GM21381 (cell line): ENCODE measurements around the gene C10orf105.
A peak's percentile ranks its signal among the peaks of the same experiment; 100 is the strongest.

Experiments
- ATAC-seq: cut with Tn5 transposase; IDR thresholded peaks from one replicate; pipeline ENCODE4 v1.9.1; 2021; ENCODE audit warnings: mild to moderate bottlenecking, moderate library complexity; ENCODE audit not compliant: unreplicated experiment

Gene C10orf105

DNA sequence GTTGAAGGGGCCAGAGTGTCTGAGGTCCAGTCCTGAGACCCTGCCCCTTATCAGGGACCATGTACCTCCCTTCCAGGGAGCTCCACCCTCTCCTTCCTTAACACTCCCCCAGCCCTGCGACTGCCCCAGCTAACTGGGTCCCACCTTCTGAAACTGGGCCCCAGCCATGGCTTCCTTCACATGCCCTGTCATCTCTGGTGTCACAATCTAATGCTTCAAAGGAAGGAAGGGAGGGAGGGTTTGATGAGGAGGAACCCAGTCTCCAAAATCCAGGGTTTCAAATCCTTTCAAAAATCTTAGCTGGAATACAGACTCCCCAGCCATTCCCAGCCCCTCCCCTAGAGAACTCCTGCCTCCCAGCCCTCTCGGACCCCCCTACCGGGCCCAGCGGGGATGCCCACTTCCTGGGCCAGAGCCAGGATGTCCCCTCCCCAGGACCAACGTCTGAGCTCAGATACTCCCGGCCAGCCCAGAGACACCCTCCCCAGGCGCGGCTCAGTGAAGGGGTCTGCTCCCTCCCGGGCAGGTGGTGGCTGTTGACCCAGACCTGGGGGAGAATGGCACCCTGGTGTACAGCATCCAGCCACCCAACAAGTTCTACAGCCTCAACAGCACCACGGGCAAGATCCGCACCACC lies 18.0 kb downstream of the C10orf105 start:
- ATAC-seq, result no peak

DNA sequence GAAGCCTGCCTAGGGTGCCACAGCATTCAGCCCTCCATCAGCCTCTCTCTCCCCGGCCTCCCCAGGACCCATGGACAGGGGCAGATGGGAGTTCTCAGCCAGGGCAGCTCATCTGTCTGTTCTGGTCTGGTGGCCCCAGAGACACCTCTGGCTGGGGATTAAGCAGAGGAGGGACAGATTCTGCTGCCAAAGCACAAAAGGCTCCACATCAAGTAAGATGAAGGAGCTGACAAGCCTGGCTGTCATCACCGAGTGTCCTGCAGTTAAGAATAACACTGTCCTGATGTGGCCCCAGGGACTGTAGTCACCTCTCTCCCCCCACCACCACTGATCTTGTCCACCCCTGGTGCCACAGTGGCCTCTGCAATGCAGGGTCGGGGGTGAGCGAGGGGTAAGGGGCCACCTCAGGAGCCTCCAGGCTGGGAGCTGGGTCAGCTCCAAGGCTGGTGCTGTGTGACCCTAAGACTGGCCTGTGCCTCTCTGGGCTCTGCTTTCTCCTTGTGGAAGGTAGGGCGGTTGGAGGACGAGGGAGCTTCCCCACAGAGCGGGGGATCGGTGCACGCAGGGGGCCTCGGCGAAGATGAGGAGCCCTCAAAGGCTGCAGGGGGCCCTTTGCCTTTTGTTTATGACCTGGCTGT lies 18.7 kb downstream of the C10orf105 start:
- no peak for ATAC-seq

DNA sequence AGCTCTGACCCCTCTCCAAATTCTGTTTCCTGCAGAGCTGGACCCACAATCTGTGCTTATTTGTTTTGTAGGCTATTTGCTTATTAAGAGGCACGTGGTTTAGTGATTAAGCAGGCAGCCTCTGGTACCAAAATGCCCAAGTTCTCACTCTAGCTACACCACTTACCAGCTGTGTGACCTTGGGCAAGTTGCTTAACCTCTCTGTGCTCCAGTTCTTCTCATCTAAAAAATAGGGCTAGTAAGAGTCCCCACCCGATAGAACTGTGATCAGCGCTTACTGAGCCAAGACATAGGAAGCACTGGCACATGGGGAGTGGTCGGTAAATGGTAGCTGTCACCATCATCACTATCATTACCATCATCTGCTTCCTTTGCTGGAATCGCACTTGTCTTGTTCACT lies 20.8 kb downstream of the C10orf105 start:
- ATAC-seq, result no peak

DNA sequence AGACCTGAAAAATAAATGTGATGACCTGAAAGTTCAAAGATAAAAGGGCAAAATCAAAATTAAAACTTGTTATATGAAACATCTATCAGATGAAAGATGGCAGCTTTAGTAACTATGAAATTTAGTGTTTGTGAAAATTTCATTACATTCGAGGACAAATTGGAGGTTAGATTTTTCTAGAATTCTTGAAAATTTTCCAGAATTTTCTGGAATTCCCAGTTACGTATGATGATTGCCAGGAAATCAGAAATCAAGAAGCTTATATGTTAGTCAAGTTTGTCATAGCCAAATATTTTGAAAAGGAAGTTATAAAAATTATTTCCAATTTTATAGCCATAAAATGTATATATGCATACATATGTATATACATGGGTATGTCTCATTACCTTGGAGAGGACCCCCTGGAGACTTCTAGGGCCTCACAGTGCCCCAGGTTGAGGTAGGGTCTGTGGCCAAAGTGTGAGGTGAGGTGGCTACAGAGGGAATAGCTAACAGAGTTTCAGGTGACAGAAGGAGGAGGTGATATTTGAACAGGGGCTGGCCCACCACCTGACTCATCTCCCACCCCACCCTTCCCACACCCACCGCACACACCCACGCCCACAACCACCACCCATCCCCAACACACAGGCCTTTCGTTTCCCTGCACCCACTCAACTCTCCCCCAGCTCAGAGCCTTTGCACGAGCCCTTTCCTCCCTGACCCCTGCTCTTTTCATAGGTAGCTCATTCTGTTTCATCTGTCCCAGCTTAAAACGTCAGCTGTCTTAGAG lies 21.5 kb downstream of the C10orf105 start:
- no peak for ATAC-seq

- no peak for ATAC-seq
These were observed 22.8 kb downstream of the C10orf105 start for GRCh38 chr10:71696628-71697326.

DNA sequence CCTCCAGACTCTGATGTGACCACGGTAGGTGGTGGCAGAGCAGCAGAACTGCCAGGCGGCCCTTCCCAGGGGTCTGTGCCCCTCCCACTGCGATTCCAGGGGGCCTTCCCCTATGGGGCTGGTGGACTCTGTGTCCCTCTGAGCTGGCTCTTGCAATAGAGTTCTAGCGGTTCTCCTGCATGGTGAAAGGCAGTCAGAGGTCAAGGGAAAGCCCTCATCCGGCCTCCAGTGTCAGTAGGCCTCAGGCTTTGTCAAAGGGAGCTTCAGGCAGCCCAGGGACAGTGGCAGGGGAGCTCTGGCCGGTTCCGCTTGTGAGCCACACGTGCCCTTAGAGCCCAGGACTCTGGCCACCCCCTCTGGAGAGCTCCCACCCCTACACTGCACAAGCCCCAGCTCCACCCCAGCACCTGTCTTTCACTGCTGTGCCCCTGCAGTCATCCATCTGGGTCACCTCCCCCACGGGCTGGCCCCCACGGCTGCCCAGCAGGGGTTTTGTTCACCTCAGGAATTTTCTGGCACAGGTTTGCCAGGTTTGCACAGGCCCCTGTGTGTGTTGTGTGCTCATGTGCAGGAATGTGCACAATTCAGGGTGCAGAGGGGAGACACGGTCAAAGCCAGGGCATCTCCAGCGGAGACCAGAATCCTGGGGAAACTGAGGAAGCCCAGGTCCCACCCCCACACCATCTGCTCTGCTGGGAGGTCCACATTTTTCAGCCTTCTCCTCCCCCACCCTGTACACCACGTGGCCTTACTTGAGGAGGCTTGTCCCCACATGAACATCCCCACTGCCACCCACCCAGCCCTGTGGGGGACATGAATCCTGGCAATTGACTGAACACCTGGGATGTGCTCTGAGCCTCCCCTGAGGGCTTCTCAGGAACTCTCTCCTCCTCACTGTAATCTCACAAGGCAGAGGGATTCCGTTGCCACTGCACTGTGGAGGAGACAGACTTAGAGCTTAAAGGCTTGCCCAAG lies 23.8 kb downstream of the C10orf105 start:
- no peak for ATAC-seq

- ATAC-seq, result peak; percentile 73
These were observed 25.0 kb downstream of the C10orf105 start for GRCh38 chr10:71694567-71694968.

DNA sequence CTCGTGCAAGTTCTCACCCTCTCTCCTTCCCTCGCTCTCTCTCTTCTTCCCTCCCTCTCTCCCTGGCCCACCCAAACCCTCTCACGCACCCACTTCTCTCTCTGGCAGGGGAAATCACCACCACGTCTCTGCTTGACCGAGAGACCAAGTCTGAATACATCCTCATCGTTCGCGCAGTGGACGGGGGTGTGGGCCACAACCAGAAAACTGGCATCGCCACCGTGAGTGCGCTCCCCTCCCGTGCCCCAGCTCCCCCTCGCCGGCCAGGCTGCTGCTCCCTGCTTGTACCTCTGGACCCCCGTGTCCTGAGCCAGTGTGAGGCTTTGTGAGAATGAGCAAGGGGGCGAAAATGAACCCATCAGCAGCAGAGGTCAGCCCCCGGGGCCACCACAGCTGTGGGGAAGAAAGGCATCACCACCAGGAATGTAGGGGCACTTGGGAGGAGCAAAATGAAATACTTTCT lies 25.5 kb downstream of the C10orf105 start:
- peak; percentile 3 for ATAC-seq

- ATAC-seq, result no peak
These were observed 26.2 kb downstream of the C10orf105 start for GRCh38 chr10:71693377-71693776.

GRCh38 chr10:71692598-71693306 lies 26.8 kb downstream of the C10orf105 start:
- no peak for ATAC-seq

- no peak for ATAC-seq
These were observed 28.2 kb downstream of the C10orf105 start for GRCh38 chr10:71691405-71691804.

DNA sequence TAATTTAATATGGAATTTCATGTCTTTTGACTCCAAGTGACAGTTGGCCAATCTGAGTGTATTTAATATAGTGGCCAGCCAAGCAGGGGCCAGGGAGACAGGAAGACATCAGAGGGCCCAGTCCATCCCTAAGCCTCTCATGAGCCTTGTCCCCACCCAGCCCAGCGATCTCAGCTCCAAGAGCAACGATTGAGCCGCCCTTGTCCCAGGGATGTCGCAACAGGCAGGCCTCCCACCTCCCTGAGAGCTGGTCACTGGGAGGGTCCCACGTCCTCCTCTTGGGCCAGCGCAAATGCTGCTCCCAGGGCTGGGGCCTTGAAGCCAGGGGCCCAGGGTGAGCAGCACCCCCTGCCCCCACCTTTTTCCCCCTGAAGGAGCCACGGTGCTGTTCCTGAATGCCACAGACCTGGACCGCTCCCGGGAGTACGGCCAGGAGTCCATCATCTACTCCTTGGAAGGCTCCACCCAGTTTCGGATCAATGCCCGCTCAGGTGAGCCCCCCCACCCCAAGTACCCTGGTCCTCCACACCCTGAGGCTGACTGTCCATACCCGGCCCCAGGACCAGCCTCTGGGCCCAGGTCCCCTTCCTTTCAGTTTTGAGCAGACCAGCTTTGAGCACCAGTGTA lies 29.4 kb downstream of the C10orf105 start:
- ATAC-seq, result no peak

GRCh38 chr10:71688256-71688655 lies 31.3 kb downstream of the C10orf105 start:
- ATAC-seq, result no peak

GRCh38 chr10:71687480-71687879 lies 32.1 kb downstream of the C10orf105 start:
- no peak for ATAC-seq

DNA sequence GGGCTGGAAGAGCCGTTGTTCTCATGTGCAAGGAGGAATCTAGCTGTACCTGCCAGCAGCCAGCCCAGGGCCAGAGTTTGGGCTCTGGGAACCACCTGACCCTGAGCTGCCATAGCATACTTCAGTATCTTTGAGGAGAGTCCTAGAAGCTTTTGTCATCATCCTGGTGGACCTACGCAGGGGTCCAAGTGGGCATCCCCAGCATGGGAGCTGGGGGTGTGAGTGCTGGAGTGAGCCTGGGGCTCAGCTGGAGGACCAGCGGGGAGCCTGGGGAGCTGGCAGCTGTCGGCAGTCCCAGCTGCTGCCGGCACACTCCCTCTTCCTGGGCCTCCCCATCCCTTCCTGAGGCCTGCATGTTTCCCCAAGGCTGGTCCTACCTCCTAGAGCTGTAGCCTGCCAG lies 32.5 kb downstream of the C10orf105 start:
- ATAC-seq, result no peak

DNA sequence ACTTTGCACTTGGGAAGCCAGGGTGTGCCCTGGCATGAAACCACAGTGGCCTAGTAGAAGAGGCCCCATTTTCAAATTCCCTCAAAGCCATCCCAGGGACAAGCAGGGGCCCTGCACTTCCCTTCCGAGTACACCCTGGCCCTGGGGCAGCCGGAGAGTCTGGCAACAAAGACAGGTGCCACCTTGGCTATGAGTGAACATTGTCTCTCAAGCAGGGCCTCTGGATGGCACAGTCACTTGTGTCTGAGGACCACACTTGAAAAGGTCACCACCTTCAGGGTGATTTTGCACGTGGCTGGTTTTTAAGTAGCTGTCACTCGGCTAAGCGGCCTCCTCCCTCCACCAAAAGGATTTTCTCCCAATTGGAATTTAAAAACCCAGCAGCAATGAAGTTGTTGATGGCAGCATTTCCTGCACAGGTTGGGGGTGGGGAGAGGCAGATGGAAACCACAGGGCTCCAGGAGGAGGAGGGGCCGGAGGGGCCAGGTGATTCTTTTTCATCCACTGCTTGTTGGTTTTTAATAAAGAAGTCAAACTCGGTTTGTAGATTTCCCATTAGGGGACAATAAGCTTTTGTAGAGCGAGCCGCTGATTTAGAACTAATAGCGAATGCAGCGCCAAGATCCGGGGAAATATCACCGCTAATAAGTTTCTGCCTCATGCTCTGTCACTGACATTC lies 33.9 kb downstream of the C10orf105 start:
- no peak for ATAC-seq

- no peak for ATAC-seq
These were observed 35.0 kb downstream of the C10orf105 start for GRCh38 chr10:71684356-71685173.

GRCh38 chr10:71683301-71683700 lies 36.3 kb downstream of the C10orf105 start:
- ATAC-seq, result no peak
